Thoracic aorta (tissue), 2 donors: Measurements from ENCODE around the gene ZNF485. TPM values are rescaled to one million over a fixed set of nuclear protein-coding genes. Genes with fewer than 3 reads are reported as not detected.

Source experiments
- ATAC-seq: fragments of 150-250 bp; one replicate; pipeline ENCODE4 v1.8.0; 2017; ENCODE audit warnings: low read depth; ENCODE audit not compliant: insufficient number of reproducible peaks, low FRiP score
- DNase-seq: peaks from one replicate; pipeline ENCODE4 v3.0.0-alpha.2; 2020; ENCODE audit warnings: low spot score
- H3K27ac ChIP-seq, 2 donors: fragments of 200-600 bp; sonication (generic); 1 replicate in 1 of 2; 2 replicates in 1 of 2; pipeline ENCODE4 v1.5.1; 2016; ENCODE audit warnings: mild to moderate bottlenecking in 2 of 2, moderate library complexity in 2 of 2
- H3K27me3 ChIP-seq: fragments of 200-600 bp; sonication (generic); replicated peaks from 2 replicates; pipeline ENCODE4 v1.6.0; 2016; ENCODE audit warnings: mild to moderate bottlenecking; ENCODE audit not compliant: insufficient read depth
- H3K36me3 ChIP-seq: fragments of 200-600 bp; sonication (generic); one replicate; pipeline ENCODE4 v1.5.1; 2016
- H3K4me1 ChIP-seq, 2 donors: fragments of 200-600 bp; sonication (generic); 1 replicate in 1 of 2; 2 replicates in 1 of 2; pipeline versions ENCODE4 v1.5.1 to v1.6.0; 2016; ENCODE audit warnings: low read depth in 2 of 2, mild to moderate bottlenecking in 1 of 2; ENCODE audit not compliant: control insufficient read depth in 1 of 2
- H3K4me3 ChIP-seq: fragments of 200-600 bp; sonication (generic); 2 replicates; pipeline ENCODE4 v1.5.1; 2016; ENCODE audit warnings: mild to moderate bottlenecking
- H3K9me3 ChIP-seq: fragments of 200-600 bp; sonication (generic); 2 replicates; pipeline ENCODE4 v1.5.1; 2016
- CTCF ChIP-seq: fragments of 200-600 bp; sonication (generic); IDR thresholded peaks from one replicate; pipeline ENCODE4 v1.5.1; 2019; ENCODE audit warnings: antibody characterized with exemption
- total RNA-seq, 2 donors: library from RNA; depleted of rRNA; stranded (reverse); fragments of >200 nt; gene quantifications; one replicate each; pipeline versions ENCODE4 v1.1.0 to v1.2.3, GENCODE V29; 2016

Gene ZNF485
- total RNA-seq, 2 donors from 2014 or later: 3.5 TPM; not detected in 1

DNA sequence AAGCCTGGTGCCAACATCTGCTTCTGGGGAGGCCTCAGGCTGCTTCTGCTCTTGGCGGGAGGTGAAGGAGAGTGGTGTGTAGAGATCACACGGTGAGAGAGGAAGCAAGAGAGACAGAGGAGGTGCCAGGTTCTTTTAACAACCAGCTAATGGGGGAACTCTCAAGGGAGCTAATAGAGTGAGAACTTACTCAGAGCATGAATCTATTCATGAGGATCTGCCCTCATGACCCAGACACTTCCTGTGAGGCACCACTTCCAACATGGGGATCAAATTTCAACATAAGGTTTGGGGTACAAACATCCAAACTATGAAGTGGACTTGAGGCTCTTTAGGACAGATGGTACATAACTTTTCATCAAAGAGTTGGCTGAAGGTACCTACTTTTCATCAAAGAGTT is 47.5 kb downstream of the ZNF485 start:
- Histone ChIP-seq H3K27ac (no peak overlapping the region), H3K4me3 (no peak overlapping the region), H3K9me3 (no peaks in the 10 kb centered on the region), H3K36me3 (no peaks in the 10 kb centered on the region), H3K4me1 (peaks cover 0 to 8% of the 10 kb centered on the region in 2 donors), H3K27me3 (no peaks in the 10 kb centered on the region)
- DNase-seq (no peak), ATAC-seq (no peak)
- TF ChIP-seq CTCF: no peak

- H3K4me3 ChIP-seq: no peak overlapping the region
- H3K27me3 ChIP-seq: no peaks in the 10 kb centered on the region
- TF ChIP-seq CTCF: no peak
- no peak overlapping the region for H3K27ac ChIP-seq
- no peak for DNase-seq
- H3K4me1 ChIP-seq: no peaks in the 10 kb centered on the region
- no peak for ATAC-seq
- no peaks in the 10 kb centered on the region for H3K9me3 ChIP-seq
- no peaks in the 10 kb centered on the region for H3K36me3 ChIP-seq
Measured at GRCh38 chr10:43655311-43655710, 49.1 kb downstream of the ZNF485 start.

- Histone ChIP-seq H3K4me3 (no peak overlapping the region), H3K4me1 (no peaks in the 10 kb centered on the region), H3K27me3 (no peaks in the 10 kb centered on the region), H3K27ac (no peak overlapping the region), H3K9me3 (no peaks in the 10 kb centered on the region), H3K36me3 (no peaks in the 10 kb centered on the region)
- DNase-seq (no peak), ATAC-seq (no peak)
- no peak for TF ChIP-seq CTCF
Measured at GRCh38 chr10:43658227-43658626, 52.0 kb downstream of the ZNF485 start.

DNA sequence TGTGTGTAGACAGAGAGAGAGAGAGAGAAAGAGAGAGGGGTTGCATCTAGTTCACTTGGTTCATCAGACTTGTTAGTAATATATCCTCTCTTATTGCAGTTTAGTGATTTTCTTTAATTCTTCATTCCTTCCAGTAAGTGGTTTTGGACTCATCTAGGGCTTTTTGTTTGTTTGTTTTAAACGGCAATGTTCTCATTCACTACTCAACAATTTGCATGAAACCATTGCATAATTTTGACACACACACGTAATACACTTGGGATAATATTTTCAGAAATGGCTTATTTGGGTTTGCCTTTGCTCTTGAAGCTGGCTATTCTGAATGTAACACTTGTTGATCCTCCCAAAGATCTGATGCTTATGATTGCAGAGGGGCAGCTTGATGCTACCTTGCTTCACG is 58.8 kb downstream of the ZNF485 start:
- Histone ChIP-seq H3K9me3 (no peaks in the 10 kb centered on the region), H3K27ac (no peak overlapping the region), H3K4me1 (no peaks in the 10 kb centered on the region), H3K36me3 (no peaks in the 10 kb centered on the region), H3K27me3 (no peaks in the 10 kb centered on the region), H3K4me3 (no peak overlapping the region)
- DNase-seq (no peak), ATAC-seq (no peak)
- TF ChIP-seq CTCF: no peak

GRCh38 chr10:43666552-43666951 is 60.3 kb downstream of the ZNF485 start:
- no peak for TF ChIP-seq CTCF
- no peaks in the 10 kb centered on the region for H3K9me3 ChIP-seq
- H3K27ac ChIP-seq: no peak overlapping the region
- H3K4me1 ChIP-seq: no peaks in the 10 kb centered on the region
- no peak for ATAC-seq
- no peaks in the 10 kb centered on the region for H3K27me3 ChIP-seq
- DNase-seq: no peak
- no peaks in the 10 kb centered on the region for H3K36me3 ChIP-seq
- H3K4me3 ChIP-seq: no peak overlapping the region
